ENCODE measurements around the gene PTTG1IP. TPM values are rescaled to one million over a fixed set of nuclear protein-coding genes. Genes with fewer than 3 reads are reported as not detected.

Gene PTTG1IP
- total RNA-seq, 1 donor, result 245 TPM

- no peak for TF ChIP-seq CTCF (IDR thresholded peaks at IDR 0.05; ENCODE audit: insufficient read depth, low read depth, low read length)
- no peak overlapping the region for H3K4me3 ChIP-seq (ENCODE audit: low read depth, low read length)
- DNase-seq (ENCODE audit: low read depth), result no peak
Observed at GRCh38 chr21:44903050-44903685, 29.7 kb upstream of the PTTG1IP start.

- no peak overlapping the region for H3K4me3 ChIP-seq (ENCODE audit: low read depth, low read length)
- no peak for DNase-seq (ENCODE audit: low read depth)
- no peak for TF ChIP-seq CTCF (IDR thresholded peaks at IDR 0.05; ENCODE audit: insufficient read depth, low read depth, low read length)
Observed at GRCh38 chr21:44902268-44903049, 29.0 kb upstream of the PTTG1IP start.

GRCh38 chr21:44901391-44902074, 28.0 kb upstream of the PTTG1IP start:
- no peak overlapping the region for H3K4me3 ChIP-seq (ENCODE audit: low read depth, low read length)
- TF ChIP-seq CTCF (IDR thresholded peaks at IDR 0.05; ENCODE audit: insufficient read depth, low read depth, low read length), result no peak
- DNase-seq (ENCODE audit: low read depth), result no peak

GRCh38 chr21:44900559-44901251, 27.2 kb upstream of the PTTG1IP start:
- DNase-seq (ENCODE audit: low read depth), result no peak
- H3K4me3 ChIP-seq (ENCODE audit: low read depth, low read length), result no peak overlapping the region
- TF ChIP-seq CTCF (IDR thresholded peaks at IDR 0.05; ENCODE audit: insufficient read depth, low read depth, low read length), result no peak

GRCh38 chr21:44899768-44900558, 26.5 kb upstream of the PTTG1IP start:
- TF ChIP-seq CTCF (IDR thresholded peaks at IDR 0.05; ENCODE audit: insufficient read depth, low read depth, low read length), result no peak
- DNase-seq (ENCODE audit: low read depth), result no peak
- H3K4me3 ChIP-seq (ENCODE audit: low read depth, low read length), result no peak overlapping the region
